NK-92 treated with Interleukin-12 subunit alpha and Interleukin-12 subunit beta, amount 100 ng/mL, for 24 hours (cell line): ENCODE data around the gene SPATA31D1.
"Not testable (repeated sequence)": the region's sequence is repeated elsewhere in the genome, so short reads cannot be mapped to it uniquely, and the experiment has no call there.

Experiments
- DNase-seq: peaks from one replicate; lab custom pipeline; 2025; lab: John Stamatoyannopoulos, UW

The SPATA31D1 gene

DNA sequence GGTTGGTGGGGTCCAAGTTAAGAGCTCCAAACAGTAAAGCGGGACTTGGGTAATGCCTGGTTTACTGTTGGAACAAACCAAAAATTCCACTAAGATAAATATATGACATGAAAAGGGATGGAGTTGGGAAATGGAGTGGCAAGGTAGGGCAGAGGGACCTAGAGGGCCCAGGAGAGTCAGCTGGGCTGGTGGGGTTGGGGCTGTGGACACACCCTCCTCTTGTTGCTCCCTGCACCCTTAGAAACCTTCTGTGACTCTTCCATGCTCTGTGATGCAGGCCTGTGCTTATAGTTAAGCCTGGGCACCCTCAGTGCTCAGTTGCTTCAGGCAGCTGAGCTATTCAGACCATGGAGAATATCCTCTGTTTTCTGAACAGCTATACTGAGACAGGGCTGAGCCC lies at the start of gene SPATA31D1:
Gene SPATA31D1, plus strand, starts transcription at position 301 of the 400 bp plus-strand sequence. Its CDS starts 47 bp downstream, at position 348.
- DNase-seq = not testable (repeated sequence)

DNA sequence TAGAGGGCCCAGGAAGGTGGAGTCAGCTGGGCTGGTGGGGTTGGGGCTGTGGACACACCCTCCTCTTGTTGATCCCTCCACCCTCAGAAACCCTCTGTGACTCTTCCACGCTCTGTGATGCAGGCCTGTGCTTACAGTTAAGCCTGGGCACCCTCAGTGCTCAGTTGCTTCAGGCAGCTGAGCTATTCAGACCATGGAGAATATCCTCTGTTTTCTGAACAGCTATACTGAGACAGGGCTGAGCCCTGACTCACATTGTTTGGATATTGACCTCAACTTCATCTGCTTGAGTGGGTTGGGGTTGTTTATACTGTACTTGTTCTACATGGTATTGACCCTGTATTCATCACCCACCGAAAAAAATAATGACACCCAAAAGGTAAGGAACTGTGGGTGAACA lies 45.2 kb upstream of the SPATA31D1 start, which contains the start of gene SPATA31D3:
Gene SPATA31D3, plus strand, starts transcription at position 108 of the 400 bp plus-strand sequence. Its CDS starts 86 bp downstream, at position 194.
- not testable (repeated sequence) for DNase-seq

DNA sequence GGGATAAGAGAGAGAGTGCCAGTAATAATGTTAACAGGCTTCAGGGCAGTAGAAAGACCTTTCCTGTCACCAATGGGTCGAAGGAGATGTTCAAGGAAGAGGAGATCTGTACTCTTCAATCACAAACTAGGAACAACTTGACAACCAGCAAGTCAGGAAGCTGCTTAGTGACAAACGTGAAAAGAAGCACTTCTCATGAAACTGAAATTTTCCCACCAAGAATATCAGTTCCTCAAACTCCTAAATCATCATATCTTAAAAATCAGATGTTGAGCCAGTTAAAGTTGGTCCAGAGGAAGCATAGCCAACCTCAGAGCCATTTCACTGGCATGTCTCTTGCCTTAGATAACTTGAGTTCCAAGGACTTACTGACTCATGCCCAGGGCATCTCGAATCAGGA lies 39.9 kb upstream of the SPATA31D1 start:
- DNase-seq = not testable (repeated sequence)

DNA sequence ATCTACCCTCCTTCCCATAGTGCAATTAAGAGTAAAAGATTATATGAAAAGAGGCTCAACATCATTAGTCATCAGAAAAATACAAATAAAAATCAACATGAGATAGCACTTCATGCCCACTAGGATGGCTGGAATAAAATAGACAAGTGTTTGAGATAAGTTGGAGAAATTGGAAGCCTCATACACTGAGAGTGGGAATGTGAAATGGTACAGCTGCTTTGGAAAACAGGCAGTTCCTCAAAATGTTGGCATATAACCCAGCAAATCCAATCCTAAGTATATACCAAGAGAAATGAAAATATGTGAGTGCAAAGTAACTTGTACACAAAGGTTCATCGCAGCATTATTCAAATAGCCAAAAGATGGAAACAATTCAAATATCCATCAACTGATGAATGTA lies 35.5 kb upstream of the SPATA31D1 start:
- no peak for DNase-seq

DNA sequence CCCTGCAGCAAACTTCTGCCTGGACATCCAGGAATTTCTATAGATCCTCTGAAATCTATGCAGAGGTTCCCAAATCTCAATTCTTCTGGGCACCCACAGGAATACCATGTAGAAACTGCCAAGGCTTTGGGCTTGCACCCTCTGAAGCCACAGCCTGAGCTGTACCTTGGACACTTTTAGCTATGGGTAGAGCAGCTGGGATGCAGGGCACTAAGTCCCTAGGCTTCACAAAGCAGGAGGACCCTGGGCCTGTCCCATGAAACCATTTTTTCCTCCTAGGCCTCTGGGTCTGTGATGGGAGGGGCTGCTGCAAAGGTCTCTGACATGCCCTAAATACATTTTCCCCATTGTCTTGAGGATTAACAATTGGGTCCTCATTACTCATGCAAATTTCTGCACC lies 32.9 kb upstream of the SPATA31D1 start:
- DNase-seq = no peak

DNA sequence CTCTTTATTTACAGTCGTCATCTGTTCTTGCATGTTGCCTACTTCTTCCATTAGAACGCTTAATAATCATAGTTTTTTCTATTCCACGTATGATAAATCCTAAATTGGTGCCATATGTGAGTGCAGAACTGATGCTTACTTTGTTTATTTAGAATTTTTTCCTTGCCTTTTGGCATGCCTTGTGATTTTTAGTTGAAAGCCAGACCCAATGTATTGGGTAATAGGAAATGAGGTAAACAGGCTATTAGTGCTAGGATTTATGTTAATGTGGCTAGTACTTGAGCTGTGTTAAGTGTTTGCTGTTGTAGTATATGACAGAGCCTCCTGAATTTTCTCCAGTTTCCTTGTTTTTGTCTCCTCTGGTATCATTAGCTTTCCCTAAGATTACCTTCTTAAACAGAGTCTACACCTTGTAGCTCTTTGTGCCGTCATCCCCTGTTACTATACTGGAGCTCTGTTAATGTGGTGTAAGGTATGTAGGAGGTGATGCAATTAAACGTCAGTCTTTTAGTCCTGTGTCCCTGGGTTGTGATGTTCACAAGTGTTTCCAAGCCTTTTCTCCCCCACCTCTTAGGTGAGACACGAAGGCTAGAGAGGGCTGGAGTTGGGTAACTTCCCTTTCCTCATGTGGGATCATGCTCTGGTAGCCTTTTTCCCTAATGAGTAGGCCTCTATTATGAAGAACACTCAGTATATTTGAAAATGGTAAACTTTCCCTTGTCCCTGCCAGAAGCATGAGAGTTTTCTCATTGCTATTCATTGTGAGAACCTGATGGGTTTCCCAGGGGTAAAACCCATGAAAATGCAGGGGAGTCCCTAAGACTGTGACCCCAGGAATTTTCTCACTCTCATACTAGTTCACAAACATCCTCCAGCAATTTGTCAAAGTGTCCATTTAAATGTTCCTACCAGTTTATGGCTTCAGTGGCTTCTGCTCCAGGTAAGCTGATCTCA lies 24.1 kb upstream of the SPATA31D1 start:
- no peak for DNase-seq

DNA sequence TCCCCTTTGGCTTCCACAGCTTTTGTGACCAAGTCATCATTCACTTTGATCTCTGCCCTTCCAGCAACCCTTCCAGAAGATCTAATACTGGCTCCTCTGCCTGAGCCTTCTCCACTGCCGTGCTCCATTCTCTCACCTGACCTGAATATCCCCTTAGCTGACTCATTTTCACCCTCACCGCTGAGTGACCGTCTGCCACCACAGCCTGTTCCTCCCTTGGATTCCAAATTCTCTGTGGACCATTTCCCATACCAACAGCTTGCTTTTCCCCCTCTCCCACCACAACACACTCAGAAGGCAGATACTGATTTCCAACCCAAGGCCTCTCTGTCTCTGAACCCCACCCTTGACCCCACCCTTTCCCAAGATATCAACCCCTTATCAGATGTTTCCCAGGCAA lies 20.5 kb upstream of the SPATA31D1 start:
- no peak for DNase-seq

DNA sequence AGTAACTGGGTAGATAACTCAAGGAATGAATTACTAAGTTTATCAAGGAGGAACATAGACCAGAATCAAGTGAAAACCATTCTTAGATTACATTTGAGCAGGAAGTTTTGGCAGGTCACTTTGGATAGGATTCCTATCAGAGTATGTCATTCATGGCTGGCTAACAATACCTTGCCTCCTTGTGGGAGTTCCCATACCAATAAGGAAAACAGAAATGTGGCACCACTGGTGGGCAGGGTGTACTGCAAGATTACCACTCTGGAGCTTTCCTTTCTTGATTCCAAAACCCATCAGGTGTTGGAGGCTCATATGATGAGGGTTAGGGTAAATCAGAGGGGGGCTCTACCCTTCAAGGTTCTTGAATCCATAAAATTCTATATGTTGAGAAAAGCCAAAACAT lies 18.6 kb upstream of the SPATA31D1 start:
- DNase-seq = no peak

DNA sequence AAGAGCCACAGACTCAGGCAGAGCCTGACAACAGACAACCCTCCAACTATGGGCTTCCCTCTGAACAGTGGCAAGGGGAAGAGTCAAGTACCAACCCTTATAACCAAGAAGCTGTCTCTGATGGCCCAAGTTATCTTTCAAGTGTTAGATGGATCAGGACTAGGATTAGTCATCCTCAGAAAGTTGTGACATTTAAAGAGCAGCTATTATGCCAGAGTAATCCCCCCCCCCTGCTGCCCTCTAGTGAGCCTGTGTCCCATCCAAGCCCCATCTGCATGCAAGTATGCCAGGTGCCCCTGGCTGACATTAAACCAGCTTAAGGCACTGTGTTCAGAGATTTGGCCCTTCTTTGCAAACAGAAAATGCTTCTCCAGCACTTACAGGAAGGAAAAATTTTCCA lies 16.8 kb upstream of the SPATA31D1 start:
- DNase-seq = no peak

DNA sequence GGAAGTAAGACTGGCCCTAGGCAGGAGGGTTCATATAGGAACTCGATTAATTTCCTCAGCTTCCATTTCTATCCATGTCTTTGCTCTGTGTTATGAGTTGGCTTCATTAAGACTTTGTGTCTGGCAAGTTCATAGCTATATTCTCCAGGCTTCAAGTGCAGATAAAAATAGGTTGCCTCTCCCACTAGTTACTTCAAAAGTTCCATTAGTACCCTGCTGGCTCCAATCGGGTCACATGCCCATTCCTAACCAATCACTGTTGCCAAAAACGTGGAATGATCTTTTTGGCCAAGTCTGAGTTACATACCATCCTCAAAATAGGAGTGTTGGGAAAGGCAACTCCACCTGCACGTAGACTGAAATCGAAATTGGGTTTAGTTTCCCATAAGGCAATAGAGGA lies 13.8 kb upstream of the SPATA31D1 start:
- no peak for DNase-seq

DNA sequence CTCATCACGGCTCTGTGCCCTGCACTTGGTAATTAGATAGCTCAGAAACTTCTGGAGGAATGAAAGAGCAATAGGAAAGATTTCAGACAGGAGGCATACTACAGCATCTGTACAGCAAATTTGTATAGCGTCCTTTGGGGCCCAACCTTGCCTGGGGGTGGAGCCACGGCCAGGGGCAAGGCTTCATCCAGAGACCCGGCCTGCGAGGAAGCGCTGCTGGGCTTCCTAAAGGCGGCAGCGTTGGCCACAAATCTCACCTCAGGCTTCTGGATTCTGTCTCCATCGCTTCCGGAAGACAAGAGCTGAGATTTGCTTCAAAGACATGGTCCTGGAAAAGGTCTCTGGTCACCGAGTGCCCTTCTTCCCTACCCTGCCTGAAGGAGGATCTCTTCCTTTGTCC lies 12.2 kb upstream of the SPATA31D1 start:
- DNase-seq = no peak

DNA sequence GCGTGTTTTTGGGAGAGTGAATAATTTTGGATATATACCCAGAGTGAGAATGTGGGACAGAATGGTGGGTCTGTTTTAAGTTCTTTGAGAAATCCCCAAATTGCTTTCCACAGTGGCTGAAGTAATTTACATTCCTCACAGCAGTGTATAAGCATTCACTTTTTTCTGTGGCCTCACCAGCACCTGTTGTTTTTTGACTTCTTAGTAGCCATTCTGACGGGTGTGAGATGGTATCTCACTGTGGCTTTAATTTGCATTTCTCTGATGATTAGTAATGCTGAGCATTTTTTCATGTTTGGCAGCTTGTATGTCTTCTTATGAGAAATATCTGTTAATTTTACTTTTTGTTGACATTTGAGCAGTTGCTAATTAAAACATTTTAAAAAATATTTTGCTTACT lies 9.4 kb upstream of the SPATA31D1 start:
- no peak for DNase-seq

DNA sequence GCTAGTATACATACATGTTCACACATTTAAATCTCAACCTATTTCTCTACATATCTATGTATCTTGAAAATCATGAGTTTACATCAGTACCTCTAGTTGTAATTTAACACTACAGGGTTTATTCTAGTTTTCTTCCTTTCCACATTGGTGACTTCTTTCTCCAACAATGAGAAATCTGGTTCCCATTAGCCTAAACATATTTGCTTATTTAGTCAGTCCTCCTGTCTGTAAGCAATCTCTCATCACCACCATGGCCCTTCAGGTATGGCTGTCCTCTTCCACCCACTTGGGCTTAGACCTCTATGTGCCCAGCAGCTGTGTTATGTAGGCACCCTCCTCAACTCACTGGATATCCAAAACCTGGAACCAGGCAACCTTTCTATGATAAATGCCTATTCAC lies 8.0 kb upstream of the SPATA31D1 start:
- DNase-seq = no peak

DNA sequence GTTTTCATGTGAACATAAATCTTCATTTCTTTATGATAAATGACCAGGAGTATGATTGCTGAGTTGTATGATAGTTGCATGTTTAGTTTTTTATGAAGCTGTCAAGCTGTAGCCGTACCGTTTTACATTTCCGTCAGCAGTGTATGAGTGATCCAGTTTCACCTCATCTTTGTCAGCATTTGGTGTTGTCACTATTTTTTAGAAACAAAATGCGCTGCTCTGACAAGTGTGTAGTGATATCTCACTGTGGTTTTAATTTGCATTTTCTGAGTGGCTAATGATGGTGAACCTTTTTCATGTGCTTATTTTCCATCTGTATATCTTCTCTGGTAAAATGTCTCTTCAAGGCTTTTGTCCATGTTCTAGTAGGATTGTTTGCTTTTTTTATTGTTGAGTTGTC lies 6.7 kb upstream of the SPATA31D1 start:
- DNase-seq = no peak

DNA sequence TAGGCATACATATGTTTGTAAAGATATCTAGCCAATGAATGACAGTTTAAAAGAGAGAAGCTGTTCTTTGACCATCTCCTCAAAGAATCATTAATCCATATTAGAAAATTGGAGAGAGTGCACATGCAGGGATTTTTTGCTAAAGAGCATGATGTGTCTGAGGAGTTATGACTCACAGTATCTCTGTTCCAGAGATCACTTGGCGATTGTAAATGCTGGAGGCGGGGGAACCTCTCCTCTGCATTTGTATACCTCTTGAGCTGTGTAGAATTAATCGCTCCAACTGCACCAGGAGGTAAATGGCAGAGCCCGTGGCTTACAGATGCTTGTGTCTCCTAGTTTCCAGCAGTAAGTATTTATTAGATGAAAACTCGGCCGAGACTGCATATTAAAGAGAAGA lies 3.6 kb upstream of the SPATA31D1 start:
- DNase-seq = no peak

DNA sequence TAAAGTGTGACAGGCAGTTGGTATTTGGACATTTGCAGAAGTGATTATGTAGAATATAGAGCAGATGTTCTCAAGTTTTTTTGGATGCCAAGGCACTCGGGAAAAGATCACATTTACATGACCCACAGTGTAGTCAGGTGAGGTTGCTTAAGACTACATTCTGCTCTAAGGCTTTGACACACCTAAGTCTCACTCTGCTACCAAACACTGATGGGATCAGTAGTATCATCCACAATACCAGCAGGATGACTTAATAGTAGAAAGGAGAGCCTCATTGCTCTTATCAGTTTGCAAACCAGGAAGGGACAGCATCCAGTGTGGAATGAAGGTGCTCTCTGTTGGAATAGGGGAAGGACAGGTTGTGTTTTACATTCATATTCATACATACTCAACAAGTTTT lies 2.5 kb upstream of the SPATA31D1 start:
- no peak for DNase-seq

DNA sequence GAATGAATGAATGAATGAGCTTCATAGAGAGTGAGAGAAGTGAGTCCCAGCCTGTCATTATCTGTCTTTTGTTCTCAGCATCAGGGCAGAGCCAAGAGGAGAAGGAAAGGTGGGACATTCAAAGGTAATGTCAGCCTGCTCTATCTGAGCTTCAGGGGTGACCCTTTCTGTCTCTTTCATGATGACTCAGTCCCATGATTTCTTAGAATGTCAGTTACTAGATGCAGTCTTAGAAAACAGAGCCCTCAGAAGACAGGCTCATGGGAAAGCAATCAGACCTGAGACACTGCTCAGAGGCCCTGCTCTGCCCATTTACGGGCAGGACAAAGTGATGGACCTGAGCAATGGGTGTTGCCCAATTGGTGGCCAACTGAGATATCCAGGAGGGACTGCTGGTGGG lies 1.1 kb downstream of the SPATA31D1 start:
- DNase-seq = no peak

DNA sequence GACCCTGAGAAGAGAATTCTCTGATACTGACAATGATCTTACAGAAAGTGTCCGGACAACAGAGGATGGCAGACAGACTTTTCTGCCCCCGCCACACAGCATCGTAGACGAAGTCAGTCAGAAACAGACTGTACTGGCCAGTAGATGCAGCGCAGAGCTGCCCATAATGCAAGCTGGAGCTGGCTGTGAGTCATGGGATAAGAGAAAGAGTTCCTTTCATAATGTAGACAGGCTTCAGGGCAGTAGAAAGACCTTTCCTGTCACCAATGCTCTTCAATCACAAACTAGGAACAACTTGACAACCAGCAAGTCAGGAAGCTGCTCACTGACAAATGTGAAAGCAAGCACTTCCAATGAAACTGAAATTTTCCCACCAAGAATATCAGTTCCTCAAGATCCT lies 5.1 kb downstream of the SPATA31D1 start:
- no peak for DNase-seq

DNA sequence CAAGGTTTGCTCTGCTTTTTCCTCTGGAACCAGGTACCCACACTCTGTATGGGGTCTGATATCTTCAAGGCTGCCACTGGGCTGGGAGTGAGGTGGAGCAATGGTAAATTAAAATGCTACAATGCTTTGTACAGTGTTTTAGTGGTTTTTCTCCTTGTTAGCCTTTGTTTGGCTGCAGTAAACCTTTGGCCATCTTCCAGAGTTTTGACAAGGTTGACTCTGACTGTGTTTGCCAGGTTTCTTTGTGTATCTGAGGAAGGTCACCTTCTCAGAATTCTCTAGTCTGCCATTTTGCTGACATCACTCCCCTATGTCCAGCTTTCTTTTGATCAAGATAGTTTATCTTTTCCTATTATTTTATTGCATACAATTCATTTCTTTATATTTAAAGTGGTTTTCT lies 11.2 kb downstream of the SPATA31D1 start:
- no peak for DNase-seq

DNA sequence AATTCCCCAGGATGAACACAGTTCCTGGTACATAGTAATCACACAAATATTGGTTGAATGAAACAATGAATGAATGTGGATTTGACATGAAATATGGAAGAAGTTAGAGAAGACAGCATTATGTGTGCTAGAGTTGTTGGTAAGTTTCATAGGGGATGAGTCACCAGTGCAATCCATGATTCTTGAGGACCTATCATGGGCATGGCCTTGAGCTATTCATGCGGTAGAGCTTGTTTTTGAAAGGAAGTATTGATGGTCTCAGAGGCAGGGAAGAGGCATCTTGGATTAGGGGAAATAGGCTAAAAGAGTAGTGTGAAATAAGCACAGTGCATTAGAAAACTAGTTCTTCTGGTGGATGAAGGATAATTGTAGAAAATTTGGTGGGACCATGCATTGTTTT lies 22.1 kb downstream of the SPATA31D1 start:
- DNase-seq = no peak

DNA sequence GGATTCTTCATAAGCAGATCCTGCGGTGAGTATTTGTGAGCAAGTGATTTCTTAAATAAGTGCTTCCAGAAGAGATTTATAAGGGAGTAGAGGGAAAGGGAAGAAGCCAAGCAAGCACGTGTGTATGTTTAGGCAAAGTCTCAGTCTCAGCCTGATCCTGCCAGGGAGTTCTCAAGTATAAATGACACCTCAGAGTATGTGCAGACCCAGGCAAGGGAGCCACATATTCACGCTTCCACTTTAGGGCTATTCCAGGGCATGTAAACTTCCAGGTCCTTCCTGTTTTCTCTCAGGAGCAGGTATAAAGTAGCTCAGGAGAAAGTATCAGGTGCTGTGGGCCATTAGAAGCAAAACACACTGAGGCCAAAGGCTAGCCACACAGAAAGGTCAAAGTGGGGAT lies 22.6 kb downstream of the SPATA31D1 start:
- DNase-seq = no peak

DNA sequence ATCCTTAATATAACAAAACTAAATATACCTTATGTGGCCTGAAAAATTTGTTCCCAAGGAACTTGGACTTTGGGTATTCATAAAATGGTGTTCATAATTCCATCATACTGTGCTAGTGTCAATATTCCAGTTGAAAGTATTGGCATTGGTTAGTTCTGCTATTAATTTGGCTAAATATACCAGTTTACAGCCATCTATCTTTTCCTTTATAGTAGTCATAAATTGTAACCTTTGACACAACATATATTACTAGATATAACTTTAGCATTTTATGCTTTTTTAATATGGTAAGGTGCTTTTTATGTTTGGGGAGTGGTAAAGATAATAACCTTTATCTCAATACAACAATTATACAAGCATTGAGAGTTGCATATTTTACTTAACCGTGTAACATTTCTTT lies 23.7 kb downstream of the SPATA31D1 start:
- DNase-seq = no peak

DNA sequence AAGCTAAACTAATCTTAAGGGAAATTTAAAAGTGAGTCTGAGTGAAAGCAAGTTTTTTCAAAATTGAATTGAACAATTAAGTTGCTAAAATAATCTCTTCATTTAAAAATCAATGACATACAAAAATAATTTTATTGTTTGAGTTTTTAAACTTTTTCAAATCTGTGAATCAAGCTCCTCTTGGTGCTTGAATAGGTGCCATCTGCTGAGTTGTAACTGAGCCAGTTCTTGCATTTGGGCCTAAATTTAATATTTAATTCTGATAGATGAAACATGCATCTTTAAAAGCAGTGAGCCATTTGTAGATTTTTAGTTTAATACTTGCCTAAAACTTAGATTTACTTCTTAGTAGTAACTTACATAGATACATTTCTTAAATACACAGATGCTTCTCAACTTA lies 31.8 kb downstream of the SPATA31D1 start:
- DNase-seq = no peak

DNA sequence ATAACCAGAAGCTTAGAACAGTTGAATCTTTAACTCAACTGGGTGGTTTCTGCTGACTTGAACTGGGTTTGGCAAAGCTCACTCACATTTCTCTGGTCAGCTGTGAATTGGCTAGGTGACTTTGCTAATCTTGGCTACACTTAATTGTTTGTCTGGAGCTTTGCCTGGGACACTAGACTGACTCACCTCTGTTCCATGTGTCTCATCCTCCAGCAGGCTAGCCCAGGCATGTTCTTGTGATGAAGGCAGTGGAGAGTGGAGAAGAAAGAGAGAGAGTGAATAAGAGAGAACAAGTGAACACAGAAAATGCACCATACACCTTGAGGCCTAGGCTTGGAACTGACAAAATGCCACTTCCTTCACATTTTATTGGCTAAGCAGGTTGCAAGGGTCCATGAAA lies 32.6 kb downstream of the SPATA31D1 start:
- no peak for DNase-seq
